Measurements from ENCODE around the gene NPPA.
A peak's percentile ranks its signal among the peaks of the same experiment; 100 is the strongest.
"Not testable (repeated sequence)": the region's sequence is repeated elsewhere in the genome, so short reads cannot be mapped to it uniquely, and the experiment has no call there.

NPPA gene

GRCh38 chr1:11847667-11848372 lies at the start of gene NPPA:
Gene NPPA, minus strand, starts transcription at chr1:11847783. Its CDS starts 99 bp downstream, at chr1:11847684.
- H3K4me3 ChIP-seq (replicated peaks; ENCODE audit: low read depth, low read length), result no peak within 1 kb of the TSS
- no peak for DNase-seq (ENCODE audit: low read depth)
- no peak for TF ChIP-seq CTCF (IDR thresholded peaks at IDR 0.05; ENCODE audit: low read length, missing control alignments)

- H3K4me3 ChIP-seq (replicated peaks; ENCODE audit: low read depth, low read length); DNase-seq (ENCODE audit: low read depth): not testable (repeated sequence)
Observed at GRCh38 chr1:11894501-11894900, 46.9 kb upstream of the NPPA start.

GRCh38 chr1:11893907-11894251 lies 46.3 kb upstream of the NPPA start:
- no peak overlapping the region for H3K4me3 ChIP-seq (replicated peaks; ENCODE audit: low read depth, low read length)
- peak; percentile 51 for DNase-seq (ENCODE audit: low read depth)
- TF ChIP-seq CTCF (IDR thresholded peaks at IDR 0.05; ENCODE audit: low read length, missing control alignments), result peak; percentile 97

- H3K4me3 ChIP-seq (replicated peaks; ENCODE audit: low read depth, low read length), result no peak overlapping the region
- no peak for DNase-seq (ENCODE audit: low read depth)
Observed at GRCh38 chr1:11891433-11892186, 44.0 kb upstream of the NPPA start.

GRCh38 chr1:11888877-11889208 lies 41.3 kb upstream of the NPPA start:
- DNase-seq (ENCODE audit: low read depth), result no peak
- no peak overlapping the region for H3K4me3 ChIP-seq (replicated peaks; ENCODE audit: low read depth, low read length)
- no peak for TF ChIP-seq CTCF (IDR thresholded peaks at IDR 0.05; ENCODE audit: low read length, missing control alignments)

More at GRCh38 chr1:11891433-11892186, 44.0 kb upstream of the NPPA start:
- no peak for TF ChIP-seq CTCF (IDR thresholded peaks at IDR 0.05; ENCODE audit: low read length, missing control alignments)

GRCh38 chr1:11888206-11888876 lies 40.8 kb upstream of the NPPA start:
- H3K4me3 ChIP-seq (replicated peaks; ENCODE audit: low read depth, low read length), result no peak overlapping the region
- TF ChIP-seq CTCF (IDR thresholded peaks at IDR 0.05; ENCODE audit: low read length, missing control alignments), result no peak
- no peak for DNase-seq (ENCODE audit: low read depth)

GRCh38 chr1:11887666-11888007 lies 40.1 kb upstream of the NPPA start:
- H3K4me3 ChIP-seq (replicated peaks; ENCODE audit: low read depth, low read length), result no peak overlapping the region
- TF ChIP-seq CTCF (IDR thresholded peaks at IDR 0.05; ENCODE audit: low read length, missing control alignments), result no peak
- no peak for DNase-seq (ENCODE audit: low read depth)
